ENCODE results near the gene FHOD3. TPM values are rescaled to one million over a fixed set of nuclear protein-coding genes. Genes with fewer than 3 reads are reported as not detected.
A peak's percentile ranks its signal among the peaks of the same experiment; 100 is the strongest.
"Not testable (repeated sequence)": the region's sequence is repeated elsewhere in the genome, so short reads cannot be mapped to it uniquely, and the experiment has no call there.

Gene FHOD3
- total RNA-seq, 1 donor from 2014 or later = 33.3 TPM

- ATAC-seq (no peak), DNase-seq (ENCODE audit: low spot score) (no peak)
- intact Hi-C loops (cut with DNase I) = no loop called here
Measured at GRCh38 chr18:36537289-36537688, 239.8 kb downstream of the FHOD3 start.

- ATAC-seq = no peak
- intact Hi-C loops (cut with DNase I) = no loop called here
- DNase-seq (ENCODE audit: low spot score) = no peak
Measured at GRCh38 chr18:36539674-36540231, 242.2 kb downstream of the FHOD3 start.

- intact Hi-C loops (cut with DNase I) = no loop called here
- ATAC-seq (no peak), DNase-seq (ENCODE audit: low spot score) (no peak)
Measured at GRCh38 chr18:36543030-36543429, 245.5 kb downstream of the FHOD3 start.

GRCh38 chr18:36543991-36544725 lies 246.6 kb downstream of the FHOD3 start:
- ATAC-seq (no peak), DNase-seq (ENCODE audit: low spot score) (no peak)
- intact Hi-C loops (cut with DNase I) = no loop called here

GRCh38 chr18:36545821-36546427 lies 248.4 kb downstream of the FHOD3 start:
- no peak for DNase-seq (ENCODE audit: low spot score)
- intact Hi-C loops (cut with DNase I) = no loop called here
- ATAC-seq = no peak

- DNase-seq (ENCODE audit: low spot score) = no peak
- intact Hi-C loops (cut with DNase I) = no loop called here
- no peak for ATAC-seq
Measured at GRCh38 chr18:36546876-36547275, 249.4 kb downstream of the FHOD3 start.

- no peak for ATAC-seq
- intact Hi-C loops (cut with DNase I) = no loop called here
- DNase-seq (ENCODE audit: low spot score) = no peak
Measured at GRCh38 chr18:36547544-36547943, 250.0 kb downstream of the FHOD3 start.

- ATAC-seq; intact Hi-C loops (cut with DNase I); DNase-seq (ENCODE audit: low spot score): not testable (repeated sequence)
Measured at GRCh38 chr18:36551274-36551673, 253.8 kb downstream of the FHOD3 start.

- intact Hi-C loops (cut with DNase I) = no loop called here
- ATAC-seq (no peak), DNase-seq (ENCODE audit: low spot score) (no peak)
Measured at GRCh38 chr18:36558234-36558633, 260.7 kb downstream of the FHOD3 start.

GRCh38 chr18:36559149-36559857 lies 261.8 kb downstream of the FHOD3 start:
- DNase-seq (ENCODE audit: low spot score) (no peak), ATAC-seq (no peak)
- intact Hi-C loops (cut with DNase I) = no loop called here

GRCh38 chr18:36560187-36560586 lies 262.7 kb downstream of the FHOD3 start:
- ATAC-seq = no peak
- intact Hi-C loops (cut with DNase I) = no loop called here

GRCh38 chr18:36561046-36561445 lies 263.5 kb downstream of the FHOD3 start:
- DNase-seq (ENCODE audit: low spot score) = no peak
- intact Hi-C loops (cut with DNase I) = no loop called here
- ATAC-seq = no peak

More at GRCh38 chr18:36560187-36560586, 262.7 kb downstream of the FHOD3 start:
- no peak for DNase-seq (ENCODE audit: low spot score)

- intact Hi-C loops (cut with DNase I) = no loop called here
- DNase-seq (ENCODE audit: low spot score) = no peak
- ATAC-seq = no peak
Measured at GRCh38 chr18:36564841-36565240, 267.3 kb downstream of the FHOD3 start.

GRCh38 chr18:36567800-36568199 lies 270.3 kb downstream of the FHOD3 start:
- DNase-seq (ENCODE audit: low spot score) = no peak
- intact Hi-C loops (cut with DNase I) = no loop called here
- ATAC-seq = peak; percentile 63

GRCh38 chr18:36568487-36568886 lies 271.0 kb downstream of the FHOD3 start:
- DNase-seq (ENCODE audit: low spot score) (no peak), ATAC-seq (peak; percentile 21)
- intact Hi-C loops (cut with DNase I) = no loop called here

GRCh38 chr18:36572135-36572856 lies 274.8 kb downstream of the FHOD3 start:
- intact Hi-C loops (cut with DNase I) = no loop called here
- DNase-seq (ENCODE audit: low spot score) (no peak), ATAC-seq (peak; percentile 79)

- DNase-seq (ENCODE audit: low spot score) (no peak), ATAC-seq (no peak)
- intact Hi-C loops (cut with DNase I) = no loop called here
Measured at GRCh38 chr18:36576339-36576738, 278.8 kb downstream of the FHOD3 start.

- intact Hi-C loops (cut with DNase I) = no loop called here
- ATAC-seq = peak; percentile 73
- no peak for DNase-seq (ENCODE audit: low spot score)
Measured at GRCh38 chr18:36578871-36579710, 281.6 kb downstream of the FHOD3 start.
